Gastroesophageal sphincter (tissue), 4 donors: ENCODE results near the gene ZMIZ1. TPM values are rescaled to one million over a fixed set of nuclear protein-coding genes. Genes with fewer than 3 reads are reported as not detected.

Experiments used
- ATAC-seq: fragments of 150-250 bp; one replicate; pipeline ENCODE4 v1.9.1; 2016; ENCODE audit warnings: mild to moderate bottlenecking, moderate library complexity
- H3K27ac ChIP-seq, 4 donors: fragments of 200-600 bp; sonication (generic) in 3 of 4; 1 replicate in 3 of 4; 2 replicates in 1 of 4; pipeline ENCODE4 v1.5.1; 2016 to 2019
- H3K27me3 ChIP-seq: fragments of 200-600 bp; sonication (generic); one replicate; pipeline ENCODE4 v1.5.1; 2019
- H3K36me3 ChIP-seq, 2 donors: fragments of 200-600 bp; sonication (generic); one replicate each; pipeline ENCODE4 v1.5.1; 2019; ENCODE audit warnings: control low read depth in 1 of 2
- H3K4me1 ChIP-seq, 3 donors: fragments of 200-600 bp; sonication (generic); 1 replicate in 2 of 3; 2 replicates in 1 of 3; pipeline ENCODE4 v1.5.1; 2016 to 2019; ENCODE audit warnings: control low read depth in 2 of 3
- H3K4me3 ChIP-seq, 2 donors: fragments of 200-600 bp; sonication (generic); one replicate each; pipeline ENCODE4 v1.5.1; 2019; ENCODE audit warnings: mild to moderate bottlenecking in 1 of 2, moderate library complexity in 1 of 2
- H3K9me3 ChIP-seq, 3 donors: fragments of 200-600 bp; sonication (generic); one replicate each; pipeline ENCODE4 v1.5.1; 2017 to 2019; ENCODE audit warnings: control low read depth in 2 of 3
- CTCF ChIP-seq, 4 experiments: fragments of 200-600 bp in 2 of 4; fragments of 450-650 bp in 2 of 4; sonication (generic) in 1 of 4; IDR thresholded peaks; one replicate each; pipeline ENCODE4 v1.5.1; 2017 to 2019; ENCODE audit warnings: antibody characterized with exemption in 4 of 4, mild to moderate bottlenecking in 2 of 4, moderate library complexity in 2 of 4
- EP300 ChIP-seq: sonication (generic); formaldehyde crosslinking; IDR thresholded peaks from one replicate; pipeline ENCODE4 v1.6.1; 2017; ENCODE audit warnings: antibody characterized with exemption, mild to moderate bottlenecking
- POLR2A ChIP-seq, 2 donors: fragments of 450-650 bp; IDR thresholded peaks; one replicate each; pipeline ENCODE4 v1.6.1; 2017; ENCODE audit warnings: antibody characterized with exemption in 2 of 2, mild to moderate bottlenecking in 2 of 2, moderate library complexity in 1 of 2
- POLR2AphosphoS5 ChIP-seq: sonication (generic); formaldehyde crosslinking; IDR thresholded peaks from one replicate; pipeline ENCODE4 v1.6.1; 2017; ENCODE audit warnings: antibody characterized with exemption
- WGBS, 2 donors: methylation state at CpG; one replicate each; pipeline ENCODE4 v1.1.5; 2018; ENCODE audit warnings: low coverage in 1 of 2; 5-methylcytosine and 5-hydroxymethylcytosine counted together
- total RNA-seq, 4 donors: library from RNA; depleted of rRNA; stranded (reverse); fragments of >200 nt; gene quantifications; one replicate each; pipeline ENCODE4 v1.1.0, GENCODE V29; 2016

The ZMIZ1 gene
- total RNA-seq, 4 donors from 2014 or later, result 36.3 to 79.2 (median 67.1) TPM

- Histone ChIP-seq H3K4me3 (no peak overlapping the region), H3K9me3 (no peaks in the 10 kb centered on the region), H3K27me3 (no peaks in the 10 kb centered on the region), H3K27ac (peak overlapping the region in 1 of 4 donors; percentile 13), H3K4me1 (peaks cover 0 to 3% (median 0%) of the 10 kb centered on the region in 3 donors), H3K36me3 (peaks cover 0 to 100% of the 10 kb centered on the region in 2 donors)
- TF ChIP-seq POLR2AphosphoS5 (no peak), POLR2A (IDR thresholded peaks at IDR 0.05) (no peak), EP300 (no peak), CTCF (IDR thresholded peaks at IDR 0.05) (no peak)
- ATAC-seq, result no peak
- no CpG with 5 or more reads among the region's 15 CpGs for WGBS, 2 donors
Measured at GRCh38 chr10:79305988-79306387, 237.2 kb downstream of the ZMIZ1 start.

GRCh38 chr10:79306644-79307220 is 238.0 kb downstream of the ZMIZ1 start:
- no peak for ATAC-seq

GRCh38 chr10:79308016-79308415 is 239.2 kb downstream of the ZMIZ1 start:
- Histone ChIP-seq H3K36me3 (peaks cover 0 to 100% of the 10 kb centered on the region in 2 donors), H3K27me3 (no peaks in the 10 kb centered on the region), H3K9me3 (no peaks in the 10 kb centered on the region), H3K27ac (no peak overlapping the region), H3K4me3 (no peak overlapping the region), H3K4me1 (peaks cover 0 to 3% (median 0%) of the 10 kb centered on the region in 3 donors)
- no peak for ATAC-seq
- TF ChIP-seq POLR2A (IDR thresholded peaks at IDR 0.05), result no peak
- TF ChIP-seq POLR2AphosphoS5, result no peak
- TF ChIP-seq EP300, result no peak
- no peak for TF ChIP-seq CTCF (IDR thresholded peaks at IDR 0.05)
- 66 to 75% methylated on average over 3 to 4 of the region's 7 CpGs for WGBS, 2 donors

More at GRCh38 chr10:79306644-79307220, 238.0 kb downstream of the ZMIZ1 start:
- TF ChIP-seq POLR2A (IDR thresholded peaks at IDR 0.05) (no peak), POLR2AphosphoS5 (no peak), CTCF (IDR thresholded peaks at IDR 0.05) (no peak), EP300 (no peak)
- H3K4me1 ChIP-seq, result peaks cover 0 to 3% (median 0%) of the 10 kb centered on the region in 3 donors
- WGBS, 2 donors, result 92% methylated on average over 5 of the region's 8 CpGs; no CpG with 5 or more reads in 1 of the 2 donors
- peak overlapping the region in 1 of 4 donors; percentile 13 for H3K27ac ChIP-seq
- H3K9me3 ChIP-seq, result no peaks in the 10 kb centered on the region
- no peaks in the 10 kb centered on the region for H3K27me3 ChIP-seq
- no peak overlapping the region for H3K4me3 ChIP-seq
- peaks cover 0 to 100% of the 10 kb centered on the region in 2 donors for H3K36me3 ChIP-seq

- TF ChIP-seq EP300, result no peak
- TF ChIP-seq POLR2AphosphoS5, result no peak
- no peak for TF ChIP-seq POLR2A (IDR thresholded peaks at IDR 0.05)
- TF ChIP-seq CTCF (IDR thresholded peaks at IDR 0.05), result no peak
- no peaks in the 10 kb centered on the region for H3K9me3 ChIP-seq
- H3K4me3 ChIP-seq, result no peak overlapping the region
- peaks cover 0 to 100% of the 10 kb centered on the region in 2 donors for H3K36me3 ChIP-seq
- peaks cover 0 to 3% (median 0%) of the 10 kb centered on the region in 3 donors for H3K4me1 ChIP-seq
- no peak for ATAC-seq
- WGBS, 2 donors, result no CpG with 5 or more reads among the region's 14 CpGs
- H3K27me3 ChIP-seq, result no peaks in the 10 kb centered on the region
- no peak overlapping the region for H3K27ac ChIP-seq
Measured at GRCh38 chr10:79308969-79309665, 240.4 kb downstream of the ZMIZ1 start.
